Activated CD4-positive, alpha-beta T cell treated with anti-CD3 and anti-CD28 coated beads, Interleukin-2, Interleukin-4, amounts not matched to agents 100 ng/mL and 50 ng/mL, durations not matched to agents 16 hours and 8 hours (primary cell): ENCODE data around the gene INPP5A.

ENCODE experiments used
- DNase-seq: peaks from one replicate; pipeline ENCODE4 v3.0.0-alpha.2; 2020; ENCODE audit warnings: low spot score

The INPP5A gene

DNA sequence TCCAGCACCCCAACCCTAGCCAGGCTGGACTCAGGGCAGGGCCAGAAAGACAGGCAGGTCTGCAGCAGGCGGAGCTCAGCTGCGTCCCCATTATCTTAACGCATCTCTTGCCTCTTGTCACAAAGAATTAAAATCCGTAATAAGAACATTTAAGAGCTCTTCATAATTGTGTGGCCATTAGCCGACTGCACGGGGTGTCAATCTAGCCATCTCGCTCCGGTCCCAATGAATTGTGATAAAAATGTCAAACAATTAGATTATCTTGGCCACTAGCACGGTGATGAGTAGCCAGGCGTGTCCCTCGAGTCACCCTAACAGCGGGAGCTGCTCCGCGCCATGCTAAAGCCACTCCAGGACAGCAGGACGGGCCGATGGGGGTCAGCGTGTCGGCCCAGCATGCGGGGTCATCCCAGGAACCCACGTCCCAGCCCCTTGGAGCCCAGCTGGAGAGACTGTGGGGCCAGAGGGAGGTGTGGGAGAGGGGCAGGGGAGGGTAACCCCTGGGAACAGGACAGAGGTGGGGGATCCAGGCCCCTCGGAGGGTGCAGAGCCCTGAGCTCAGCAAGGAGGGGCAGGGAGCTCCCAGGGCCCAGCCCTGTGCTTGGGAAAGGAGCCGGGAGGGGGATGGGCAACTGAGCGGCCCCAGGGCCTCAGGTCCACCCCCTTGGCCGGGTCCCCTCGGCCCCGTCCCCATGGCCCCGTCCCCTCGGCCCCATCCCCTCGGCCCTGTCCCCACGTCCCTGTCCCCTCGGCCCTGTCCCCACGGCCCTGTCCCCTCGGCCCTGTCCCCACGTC is 266.0 kb downstream of the INPP5A start:
- DNase-seq: no peak

DNA sequence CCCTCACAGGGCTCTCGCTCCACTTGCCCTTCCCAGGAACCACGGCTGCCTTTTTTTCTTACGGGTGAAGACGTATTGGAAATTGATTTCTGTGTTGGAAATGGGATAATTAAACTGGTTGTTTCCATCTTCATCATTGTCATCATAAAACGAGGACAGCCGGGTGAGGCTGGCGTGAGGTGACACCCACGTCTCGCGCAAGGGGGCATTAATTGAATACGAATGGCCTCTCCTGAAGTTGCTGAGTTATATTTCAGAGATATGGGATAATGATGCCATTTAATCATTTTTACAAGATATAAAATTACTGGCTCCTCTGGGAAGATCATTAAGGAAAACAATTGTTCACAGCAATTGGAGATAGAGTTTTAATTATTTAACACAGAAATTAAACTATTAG is 266.7 kb downstream of the INPP5A start:
- DNase-seq: no peak

DNA sequence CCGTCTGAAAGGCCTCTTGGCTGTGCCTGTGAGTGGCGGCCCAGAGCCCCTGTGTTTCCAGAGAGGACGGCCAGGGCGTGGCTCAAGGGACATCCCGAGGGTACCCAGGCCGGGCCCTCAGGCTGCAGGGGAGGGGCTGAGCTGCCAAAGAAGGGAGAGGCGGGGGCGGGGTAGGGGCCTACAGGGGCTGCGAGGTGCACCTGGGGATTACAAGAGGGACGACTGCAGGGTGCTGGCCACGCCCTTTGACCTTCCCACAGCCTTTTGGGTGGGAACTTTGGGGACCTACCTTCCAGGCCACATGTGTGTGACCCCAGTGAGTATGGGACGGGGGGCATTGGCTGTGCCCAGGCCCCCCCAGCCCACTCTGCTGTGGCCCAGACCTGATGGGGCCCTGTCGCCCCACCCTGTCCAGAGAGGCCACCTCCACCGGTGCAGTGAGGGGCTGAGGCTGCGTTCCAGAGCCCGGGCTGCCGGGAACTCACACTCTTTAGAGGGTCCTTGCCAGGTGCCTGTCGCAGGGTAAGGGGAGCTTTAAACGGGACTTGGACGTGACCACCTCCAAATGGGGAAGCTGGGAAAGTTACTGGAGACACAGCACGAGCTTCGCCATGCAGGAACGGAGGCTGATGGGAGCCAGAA is 267.3 kb downstream of the INPP5A start:
- DNase-seq: no peak

DNA sequence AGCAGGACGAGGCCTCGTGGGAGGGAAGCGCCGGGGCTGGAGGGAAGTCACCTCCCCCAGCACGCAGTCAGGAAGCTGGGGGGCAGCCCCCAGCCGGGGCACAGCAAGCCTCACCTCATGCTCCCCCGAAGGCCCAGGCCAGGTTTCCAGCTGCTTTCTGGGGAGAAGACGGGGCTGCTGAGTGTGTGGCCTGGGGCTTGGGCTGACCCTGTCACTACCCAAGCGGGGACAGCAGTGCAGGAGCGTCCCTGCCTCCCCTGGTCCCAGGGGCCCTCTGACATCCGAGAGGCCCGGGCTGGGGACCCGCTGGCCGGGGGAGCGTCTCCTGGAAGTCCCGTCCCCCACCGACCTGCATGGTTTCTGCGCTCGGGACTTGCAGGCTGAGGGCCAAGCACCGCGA is 268.0 kb downstream of the INPP5A start:
- DNase-seq: no peak

DNA sequence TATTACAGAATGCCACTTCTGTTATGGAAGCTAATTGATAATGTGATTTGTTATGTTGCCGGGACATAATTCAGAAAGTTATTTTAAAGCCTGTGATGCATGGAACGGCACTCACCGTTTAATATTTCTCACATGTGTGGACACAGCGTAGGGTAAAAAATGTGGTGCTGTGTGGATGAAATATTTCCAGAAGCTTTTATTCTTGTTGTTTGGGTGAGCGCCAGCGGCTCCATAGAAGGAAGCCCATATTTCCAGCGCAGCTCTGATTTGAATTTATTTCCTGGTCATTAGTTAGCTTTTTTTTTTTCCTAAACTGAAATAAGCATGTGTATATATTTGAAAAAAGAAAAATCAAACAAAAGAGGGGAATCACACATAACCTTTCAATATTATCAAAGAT is 268.5 kb downstream of the INPP5A start:
- DNase-seq: no peak

DNA sequence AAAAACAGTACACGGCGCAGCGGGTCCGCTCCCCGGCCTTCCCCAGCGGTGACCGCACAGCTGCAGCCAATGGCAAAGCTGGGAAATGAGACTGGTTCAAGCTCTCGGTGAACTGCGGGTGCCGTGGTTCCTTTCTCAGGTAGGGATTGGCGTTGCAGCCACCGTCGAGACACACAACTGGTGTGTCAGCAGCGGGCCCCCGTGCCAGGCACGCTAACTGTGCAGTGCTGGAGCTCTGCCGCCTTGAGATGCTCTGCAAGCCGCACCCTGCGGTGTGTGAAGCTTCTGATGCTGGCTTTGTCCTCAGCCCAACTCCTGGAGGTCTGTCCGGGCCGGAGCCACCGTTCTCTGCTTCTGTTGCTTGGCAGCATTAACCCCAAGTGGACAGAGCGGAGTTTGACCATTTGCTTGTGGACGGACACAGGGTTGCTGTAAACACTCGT is 269.0 kb downstream of the INPP5A start:
- no peak for DNase-seq

DNA sequence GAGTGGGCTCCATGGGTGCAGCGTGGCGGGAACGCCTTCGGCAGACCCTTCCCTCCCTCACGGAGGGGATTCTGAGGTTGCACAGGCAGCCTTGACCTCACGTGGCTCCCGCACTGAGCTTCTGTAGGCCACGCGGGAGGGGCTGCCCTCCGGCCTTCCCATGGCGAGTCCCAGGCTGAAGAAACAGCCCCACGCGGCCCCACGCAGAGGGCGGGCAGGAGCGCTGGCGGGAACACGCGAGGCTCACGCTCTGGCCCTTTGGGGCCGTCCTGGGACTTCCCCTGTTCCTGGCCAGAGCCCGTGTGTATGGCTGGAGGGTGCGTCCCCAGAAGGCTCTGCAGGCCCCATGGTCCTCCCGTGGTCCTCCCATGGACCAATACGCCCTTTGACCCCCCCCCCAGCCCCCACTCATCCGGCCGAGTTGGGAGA is 270.0 kb downstream of the INPP5A start:
- no peak for DNase-seq

DNA sequence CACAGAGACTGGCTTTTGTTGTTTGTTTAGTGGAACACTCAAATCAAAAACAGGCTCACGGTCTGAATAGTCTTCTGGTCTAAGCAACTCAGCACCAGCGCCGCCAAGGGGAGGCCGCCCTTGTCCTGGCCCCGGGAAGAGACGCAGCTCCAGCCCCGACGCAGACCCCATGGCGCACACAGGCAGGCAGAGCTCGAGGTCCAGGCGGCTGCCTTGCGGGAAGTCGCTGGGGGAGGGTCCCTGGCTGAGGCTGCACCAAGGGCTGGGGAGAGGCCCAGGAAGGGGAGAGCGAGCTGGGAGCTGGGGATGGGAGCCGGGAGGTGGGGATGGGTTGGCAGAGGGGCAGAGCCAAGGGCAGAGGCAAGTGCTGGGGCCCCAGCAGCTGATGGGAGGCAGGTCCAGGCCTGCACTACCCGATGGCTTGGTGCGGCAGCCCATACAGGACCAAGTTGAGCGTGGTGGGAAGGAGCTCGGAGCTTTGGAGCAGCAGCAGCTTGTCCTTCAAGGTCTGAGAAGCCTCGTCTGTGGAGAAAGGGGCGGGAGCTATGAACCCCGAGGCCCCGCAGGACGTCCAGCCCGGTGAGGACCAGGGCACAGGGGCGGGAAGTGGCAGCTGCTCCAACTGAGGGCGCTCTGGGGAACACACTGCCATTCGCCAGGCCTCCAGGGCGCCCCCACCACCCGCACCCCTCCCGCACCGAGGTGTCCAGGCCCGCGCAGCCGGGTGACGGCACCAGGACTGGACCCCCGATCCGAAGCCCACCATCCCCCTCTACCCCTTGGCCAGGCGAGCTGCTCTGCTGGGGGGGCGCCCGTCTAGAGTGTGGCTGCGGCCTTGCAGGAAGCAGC is 271.0 kb downstream of the INPP5A start:
- no peak for DNase-seq

DNA sequence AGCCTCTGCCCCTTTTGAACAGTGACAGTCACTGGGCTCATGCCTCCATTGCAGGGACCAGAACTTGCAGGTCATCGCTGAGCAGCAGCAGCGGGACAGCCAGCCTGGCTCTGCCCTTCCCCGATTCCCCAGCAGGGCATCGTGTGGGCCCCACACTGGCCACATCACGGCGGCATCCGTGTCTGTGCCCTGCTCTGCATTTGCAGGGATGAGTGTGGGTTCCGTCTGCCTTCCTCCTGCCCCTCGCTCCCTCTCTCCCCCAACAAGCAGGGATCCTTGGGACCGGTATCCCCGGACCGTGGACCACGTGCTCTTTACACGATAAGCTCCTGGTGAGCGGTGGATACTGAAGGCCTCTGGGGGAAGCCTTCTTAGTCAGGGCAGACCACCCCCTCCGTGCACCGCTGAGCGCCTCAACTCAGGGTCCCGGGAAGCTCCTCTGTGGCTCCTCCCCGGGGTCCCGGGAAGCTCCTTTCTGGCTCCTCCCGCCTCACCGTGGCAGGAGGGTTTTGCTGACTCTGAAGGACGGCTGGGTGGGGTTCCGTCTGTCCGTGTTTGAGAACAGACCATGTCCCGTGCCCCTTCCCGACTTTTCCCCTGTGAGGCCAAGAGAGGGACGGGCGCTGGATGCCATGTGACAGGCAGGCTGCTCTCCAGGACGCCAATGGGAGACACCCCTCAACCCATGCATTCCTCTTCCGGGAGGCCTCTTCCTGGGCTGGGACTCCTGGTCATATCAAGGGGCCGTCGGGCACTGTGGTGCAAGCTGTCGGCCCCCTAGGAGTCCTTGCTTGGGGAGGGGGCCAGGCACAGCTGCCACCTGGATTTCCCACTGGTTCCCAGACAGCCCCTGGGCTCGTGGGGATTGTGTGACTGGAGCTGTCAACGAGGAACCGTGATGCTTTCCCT is 271.9 kb downstream of the INPP5A start:
- no peak for DNase-seq

DNA sequence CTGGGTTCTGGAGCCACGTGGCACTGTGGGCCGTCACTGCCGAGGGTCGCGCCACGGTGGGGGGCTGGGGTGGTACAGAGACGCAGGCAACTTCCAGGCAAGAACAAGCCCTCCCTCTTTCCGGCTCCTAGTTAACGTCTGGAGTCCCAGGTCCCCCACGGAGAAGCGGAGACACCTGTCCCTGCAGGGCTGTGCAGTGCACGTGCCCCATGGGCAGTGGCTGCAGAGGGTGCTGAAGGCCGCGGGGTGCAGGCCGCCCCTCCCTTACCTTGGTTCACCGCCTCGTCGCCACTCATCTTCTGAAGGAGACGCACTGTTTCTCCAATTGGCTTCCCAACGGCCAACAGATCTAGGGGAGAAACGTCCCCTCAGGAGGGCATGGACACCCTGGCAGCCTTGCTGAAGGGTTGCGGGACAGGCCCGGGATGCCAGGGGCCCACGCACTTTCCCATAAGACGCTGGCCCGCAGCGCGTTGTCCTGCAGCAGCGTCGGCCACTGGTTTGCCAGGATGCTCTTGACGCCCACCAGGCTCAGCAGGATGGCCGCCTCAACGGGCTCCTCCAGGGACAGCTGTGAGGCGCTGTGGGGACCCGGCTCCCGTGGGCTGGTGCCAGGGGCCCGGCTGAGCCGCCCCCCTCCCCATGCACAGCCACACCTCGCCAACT is 272.7 kb downstream of the INPP5A start:
- no peak for DNase-seq

DNA sequence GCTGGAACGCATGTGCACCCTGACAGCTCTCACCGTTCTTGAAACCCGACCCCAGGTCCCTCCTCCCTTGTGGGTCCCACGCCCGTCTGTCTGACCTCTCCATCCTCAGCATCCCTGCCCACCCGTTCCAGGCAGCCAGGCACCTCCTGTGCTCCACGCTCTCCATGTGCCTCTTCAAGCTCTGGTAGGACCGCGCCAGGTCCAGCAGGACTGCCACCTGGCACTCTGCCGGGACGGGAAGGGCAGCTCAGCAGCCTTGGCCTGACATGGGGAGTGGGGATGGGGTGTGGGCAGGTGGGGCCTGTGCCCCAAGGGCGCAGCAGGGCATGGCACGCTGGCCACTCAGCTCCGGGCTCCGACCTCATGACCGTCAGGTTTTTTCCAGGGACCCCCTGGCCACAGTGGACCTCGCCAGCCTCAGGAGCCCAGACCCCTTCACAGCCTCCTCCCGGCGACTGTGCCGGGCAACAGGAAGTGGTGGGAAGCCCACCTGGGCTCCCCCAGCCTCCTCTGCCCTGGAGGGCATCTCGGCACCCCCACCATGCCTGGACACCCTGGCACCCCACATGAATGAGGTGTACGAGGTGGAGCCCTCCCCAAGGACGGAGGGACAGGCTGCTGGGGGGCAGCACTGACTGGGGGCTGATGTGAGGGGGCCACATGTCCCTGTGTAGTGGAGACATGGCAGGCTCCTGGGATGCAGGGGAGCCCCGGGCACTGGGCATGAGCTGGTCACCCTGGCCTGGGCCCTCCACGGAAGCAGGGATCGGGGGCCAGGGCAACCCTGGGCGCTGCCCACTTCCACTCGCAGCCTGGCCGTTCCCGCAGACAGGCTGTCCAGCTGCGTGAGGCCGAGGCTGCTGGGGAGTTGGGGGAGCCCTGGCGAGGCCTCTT is 273.5 kb downstream of the INPP5A start:
- DNase-seq: no peak

DNA sequence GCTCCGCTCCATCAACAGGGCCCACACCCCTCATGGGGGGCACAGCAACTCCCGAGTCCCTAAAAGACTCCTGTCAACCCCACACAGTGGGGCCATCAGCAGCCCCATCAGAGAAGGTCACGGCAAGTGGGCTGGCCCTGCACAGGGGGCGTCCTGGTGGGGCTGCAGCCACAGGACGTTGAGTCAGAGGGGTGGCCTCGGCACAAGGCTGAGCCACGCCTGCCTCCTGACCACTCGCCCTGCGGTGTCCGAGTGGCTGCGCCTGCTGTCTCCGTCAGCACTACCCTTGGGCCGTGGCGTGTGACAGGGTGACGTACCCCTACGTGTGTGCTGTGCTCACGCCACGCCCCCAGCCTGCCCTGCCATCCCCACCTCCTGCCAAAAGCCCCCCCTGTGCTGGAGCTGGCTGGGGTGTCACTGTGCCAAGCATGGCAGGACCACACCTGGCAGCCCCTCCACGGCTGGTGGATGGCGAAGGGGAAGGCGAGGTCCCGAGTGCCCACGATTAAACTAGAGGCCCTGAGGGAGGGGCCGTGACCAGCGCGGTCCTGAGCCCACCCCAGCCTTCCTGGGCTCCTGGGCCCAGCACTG is 274.4 kb downstream of the INPP5A start:
- DNase-seq: no peak

DNA sequence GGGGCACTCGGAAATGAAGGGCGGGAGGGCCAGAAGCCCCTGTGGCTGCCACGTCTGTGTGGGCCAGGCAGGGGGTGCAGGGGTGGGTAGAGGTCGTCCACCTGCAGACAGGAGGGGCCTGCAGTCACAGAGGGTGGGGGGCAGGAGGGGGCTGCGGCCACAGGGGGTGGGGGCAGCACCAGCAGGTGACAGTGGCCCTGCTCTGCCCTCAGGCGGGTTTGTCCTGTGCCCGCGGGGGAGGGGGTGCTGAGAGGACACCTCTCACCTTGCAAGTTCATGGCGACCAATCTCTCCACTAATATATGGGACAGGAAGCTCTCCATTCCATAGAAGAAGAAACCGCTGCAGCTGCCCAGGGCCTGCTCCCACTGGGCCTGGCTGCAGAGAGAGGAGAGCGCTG is 274.9 kb downstream of the INPP5A start:
- DNase-seq: no peak

DNA sequence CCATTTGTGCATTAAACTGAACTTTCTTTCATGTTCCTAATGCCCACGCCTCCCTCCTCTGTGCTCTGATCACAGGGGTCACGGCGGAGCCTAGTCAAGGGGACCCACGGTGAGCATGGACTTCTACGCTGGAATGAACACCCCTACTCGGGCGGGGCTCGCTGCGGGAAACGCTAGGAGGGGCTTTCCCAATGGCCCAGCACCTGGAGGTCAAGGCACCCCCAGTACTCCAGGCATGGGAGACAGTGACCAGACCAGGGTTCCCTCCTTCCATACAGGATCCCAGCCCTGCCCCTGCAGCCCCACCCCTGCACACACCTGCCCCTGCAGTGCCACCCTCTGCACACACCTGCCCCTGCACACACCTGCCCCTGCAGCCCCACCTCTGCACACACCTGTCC is 275.4 kb downstream of the INPP5A start:
- no peak for DNase-seq

DNA sequence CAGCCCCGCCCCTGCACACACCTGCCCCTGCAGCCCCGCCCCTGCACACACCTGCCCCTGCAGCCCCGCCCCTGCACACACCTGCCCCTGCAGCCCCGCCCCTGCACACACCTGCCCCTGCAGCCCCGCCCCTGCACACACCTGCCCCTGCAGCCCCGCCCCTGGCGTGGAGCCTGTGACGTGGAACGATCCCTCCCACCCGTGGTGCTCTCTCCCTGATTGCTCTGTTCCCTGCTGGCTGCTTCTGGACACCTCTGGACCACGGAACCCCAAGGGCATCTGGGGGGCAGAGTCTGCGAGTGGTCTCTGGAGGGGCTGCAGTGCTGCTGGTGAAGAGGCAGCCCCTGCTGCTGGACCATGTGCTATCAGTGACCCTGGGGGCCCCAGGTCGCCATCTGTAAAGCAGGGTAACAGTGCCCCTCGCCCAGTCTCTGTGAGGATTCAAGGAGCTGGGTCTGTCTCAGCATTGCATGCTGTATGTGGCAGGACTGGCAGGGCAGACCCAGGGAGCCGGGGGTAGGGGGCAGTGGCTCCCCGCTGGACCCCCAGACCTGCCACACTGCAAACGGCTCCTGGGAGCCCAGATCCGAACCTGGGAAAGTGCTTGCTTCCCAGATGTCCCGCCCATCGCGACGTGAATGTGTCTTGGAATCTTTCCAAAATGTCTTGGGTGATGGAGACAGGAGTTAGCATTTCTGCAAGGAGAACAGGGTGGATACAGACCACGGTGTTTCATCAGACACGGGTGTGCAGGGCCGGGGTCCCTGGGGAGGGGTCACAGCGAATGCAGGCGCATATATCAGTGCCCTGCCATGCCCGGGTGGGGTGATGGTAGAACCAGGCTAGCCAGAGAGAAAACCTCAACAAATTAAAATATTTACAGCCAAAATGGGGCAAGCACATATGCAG is 276.2 kb downstream of the INPP5A start:
- no peak for DNase-seq

DNA sequence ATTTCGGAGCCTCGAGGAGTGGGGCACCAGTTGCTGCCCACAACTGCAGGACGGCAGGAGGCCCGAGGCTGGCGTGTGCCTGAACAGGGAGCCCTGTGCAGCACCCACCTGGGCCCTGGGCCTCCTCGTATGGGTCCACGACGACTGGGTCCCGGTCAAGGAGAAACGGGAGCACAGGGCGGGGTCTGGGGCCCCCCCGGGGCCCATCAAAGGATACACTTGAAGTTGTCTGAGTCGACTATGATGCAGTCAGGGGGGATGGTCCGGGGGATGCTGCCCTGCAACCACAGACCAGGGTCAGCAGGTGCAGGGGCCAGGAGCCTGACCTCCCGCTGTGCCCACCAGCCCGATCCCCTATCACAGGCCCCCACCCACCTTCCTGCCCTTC is 276.9 kb downstream of the INPP5A start:
- no peak for DNase-seq

DNA sequence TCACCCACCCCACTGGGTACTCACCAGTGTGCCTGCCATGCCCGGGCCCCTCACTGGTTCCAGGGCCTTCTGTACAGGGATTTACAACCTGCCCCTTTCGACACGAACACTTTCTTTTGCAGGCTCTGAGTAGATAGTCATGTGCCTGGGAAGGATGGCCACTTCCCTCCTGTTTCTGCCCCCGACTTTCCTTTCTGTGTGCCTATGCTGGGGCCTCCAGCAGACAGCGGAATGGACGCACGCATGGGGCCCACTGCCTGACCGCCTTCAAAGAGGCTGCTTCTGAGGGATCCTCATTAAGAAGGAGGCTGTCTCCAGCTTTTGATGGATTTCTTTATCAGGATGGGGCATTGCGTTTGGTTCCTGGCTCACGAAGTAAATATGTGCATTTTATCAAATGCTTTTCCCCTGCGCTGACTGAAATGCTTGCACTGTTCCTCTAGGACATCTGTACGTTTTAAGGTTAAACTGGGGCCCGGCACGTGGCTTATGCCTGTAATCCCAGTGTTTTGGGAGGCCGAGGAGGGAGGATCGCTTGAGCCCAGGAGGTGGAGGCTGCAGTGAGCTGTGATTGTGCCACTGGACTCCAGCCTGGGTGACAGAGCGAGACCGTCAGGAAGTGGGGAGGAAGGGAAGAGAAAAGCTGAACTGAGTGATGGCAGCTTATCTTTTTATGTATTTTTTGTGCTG is 277.7 kb downstream of the INPP5A start:
- no peak for DNase-seq

DNA sequence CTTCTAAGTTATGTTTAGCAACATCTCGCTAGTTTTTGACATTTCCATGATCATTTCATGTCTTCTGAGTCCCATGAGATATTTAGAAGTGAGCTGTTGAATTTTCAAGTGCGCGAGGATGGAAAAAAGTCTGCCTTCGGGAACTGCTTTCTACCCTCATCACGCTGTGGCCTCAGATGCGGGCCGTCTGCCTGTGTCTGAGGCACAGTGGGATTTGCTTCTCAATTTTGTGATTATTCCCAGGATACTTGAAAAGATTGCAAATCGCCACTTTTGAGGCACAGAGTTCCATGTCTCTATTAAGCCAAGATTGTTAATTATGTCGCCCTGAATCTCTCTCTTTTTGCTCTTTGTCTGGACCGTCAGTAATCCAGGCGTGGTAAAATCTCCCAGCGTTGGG is 279.1 kb downstream of the INPP5A start:
- DNase-seq: no peak
